Measurements from ENCODE around the gene SNRNP40. TPM values are rescaled to one million over a fixed set of nuclear protein-coding genes. Genes with fewer than 3 reads are reported as not detected.

The SNRNP40 gene
- total RNA-seq, 1 donor from 2014 or later: 84.5 TPM

DNA sequence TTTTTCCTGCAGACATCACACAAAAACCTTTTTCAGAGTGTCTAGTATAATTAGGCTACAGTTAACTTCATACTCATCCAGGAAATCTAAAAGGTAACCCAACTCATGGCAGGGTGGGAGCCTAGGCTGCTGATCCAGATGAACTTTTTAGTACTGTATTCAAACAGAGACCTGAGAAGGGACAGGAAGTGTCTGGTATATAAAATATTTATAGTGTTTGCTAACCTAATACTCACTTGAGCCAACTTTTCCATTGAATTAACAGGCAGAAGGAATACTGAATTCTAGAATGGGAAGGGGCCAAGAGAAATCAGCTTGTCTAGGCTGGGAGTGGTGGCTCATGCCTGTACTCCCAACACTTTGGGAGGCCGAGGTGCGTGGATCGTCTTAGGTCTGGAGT lies 34.7 kb downstream of the SNRNP40 start:
- Histone ChIP-seq H3K27me3 (ENCODE audit: control insufficient read depth in 3 of 3, insufficient read depth in 3 of 3, low read length in 3 of 3) (no peaks in the 10 kb centered on the region), H3K36me3 (ENCODE audit: control insufficient read depth in 3 of 3, insufficient read depth in 3 of 3, low read length in 3 of 3) (peaks cover 20 to 33% (median 28%) of the 10 kb centered on the region in 3 donors), H3K4me3 (ENCODE audit: low read length in 3 of 3) (no peak overlapping the region), H3K4me1 (ENCODE audit: control insufficient read depth in 3 of 3, insufficient read depth in 3 of 3, low read length in 3 of 3) (peaks cover 21 to 54% (median 21%) of the 10 kb centered on the region in 3 donors), H3K27ac (ENCODE audit: low read depth, low read length) (no peak overlapping the region), H3K9ac (ENCODE audit: low read depth in 1 of 3, low read length in 3 of 3) (no peak overlapping the region), H3K9me3 (ENCODE audit: control insufficient read depth in 3 of 3, low read length in 3 of 3) (no peaks in the 10 kb centered on the region)

DNA sequence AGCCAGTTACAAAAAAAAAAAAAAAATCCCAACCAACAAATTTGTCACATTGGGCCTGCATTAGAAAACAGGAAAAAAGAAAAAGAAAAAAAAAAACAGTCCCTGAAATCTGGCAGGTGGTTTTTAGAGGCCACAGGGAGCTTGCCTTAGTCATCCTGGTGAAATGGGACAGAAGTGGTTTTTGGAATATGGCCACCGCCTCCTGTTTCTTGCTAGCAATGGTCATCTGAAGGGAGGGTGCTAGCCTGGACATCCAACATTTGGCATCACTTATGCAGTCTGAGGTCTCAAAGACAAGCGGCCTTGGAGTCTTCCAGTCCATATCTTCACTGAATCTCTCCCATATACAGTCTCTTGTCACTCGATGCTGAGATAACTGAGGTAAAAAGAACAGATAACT lies 36.8 kb downstream of the SNRNP40 start:
- no peaks in the 10 kb centered on the region for H3K9me3 ChIP-seq (ENCODE audit: control insufficient read depth in 3 of 3, low read length in 3 of 3)
- H3K4me1 ChIP-seq (ENCODE audit: control insufficient read depth in 3 of 3, insufficient read depth in 3 of 3, low read length in 3 of 3): peaks cover 13 to 42% (median 14%) of the 10 kb centered on the region in 3 donors
- H3K4me3 ChIP-seq (ENCODE audit: low read length in 3 of 3): no peak overlapping the region
- no peaks in the 10 kb centered on the region for H3K27me3 ChIP-seq (ENCODE audit: control insufficient read depth in 3 of 3, insufficient read depth in 3 of 3, low read length in 3 of 3)
- peaks cover 20 to 28% (median 27%) of the 10 kb centered on the region in 3 donors for H3K36me3 ChIP-seq (ENCODE audit: control insufficient read depth in 3 of 3, insufficient read depth in 3 of 3, low read length in 3 of 3)
- no peak overlapping the region for H3K9ac ChIP-seq (ENCODE audit: low read depth in 1 of 3, low read length in 3 of 3)
- no peak overlapping the region for H3K27ac ChIP-seq (ENCODE audit: low read depth, low read length)

DNA sequence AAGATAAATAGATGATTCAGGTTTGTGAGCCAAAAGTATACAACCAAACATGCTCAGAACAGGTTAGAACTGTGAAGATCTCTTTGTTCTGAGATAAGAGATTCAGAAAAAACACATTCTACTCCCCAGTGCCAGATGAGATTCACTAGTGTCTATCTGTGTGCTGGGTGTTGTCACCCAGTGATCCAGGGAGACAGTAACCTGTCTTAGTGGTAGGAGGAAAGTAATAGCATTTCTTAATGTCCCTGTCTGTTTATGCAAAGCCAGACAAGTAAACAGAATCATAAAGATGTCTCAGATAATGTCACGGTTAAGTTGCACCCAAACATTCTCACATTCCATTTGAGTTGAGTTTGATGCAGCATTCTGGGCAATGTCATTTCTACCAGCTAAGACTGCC lies 38.0 kb downstream of the SNRNP40 start:
- Histone ChIP-seq H3K27ac (ENCODE audit: low read depth, low read length) (peak overlapping the region; percentile 58), H3K4me3 (ENCODE audit: low read length in 3 of 3) (no peak overlapping the region), H3K9me3 (ENCODE audit: control insufficient read depth in 3 of 3, low read length in 3 of 3) (no peaks in the 10 kb centered on the region), H3K9ac (ENCODE audit: low read depth in 1 of 3, low read length in 3 of 3) (no peak overlapping the region), H3K27me3 (ENCODE audit: control insufficient read depth in 3 of 3, insufficient read depth in 3 of 3, low read length in 3 of 3) (no peaks in the 10 kb centered on the region), H3K4me1 (ENCODE audit: control insufficient read depth in 3 of 3, insufficient read depth in 3 of 3, low read length in 3 of 3) (peaks cover 9 to 36% (median 12%) of the 10 kb centered on the region in 3 donors), H3K36me3 (ENCODE audit: control insufficient read depth in 3 of 3, insufficient read depth in 3 of 3, low read length in 3 of 3) (peaks cover 20 to 28% (median 27%) of the 10 kb centered on the region in 3 donors)

DNA sequence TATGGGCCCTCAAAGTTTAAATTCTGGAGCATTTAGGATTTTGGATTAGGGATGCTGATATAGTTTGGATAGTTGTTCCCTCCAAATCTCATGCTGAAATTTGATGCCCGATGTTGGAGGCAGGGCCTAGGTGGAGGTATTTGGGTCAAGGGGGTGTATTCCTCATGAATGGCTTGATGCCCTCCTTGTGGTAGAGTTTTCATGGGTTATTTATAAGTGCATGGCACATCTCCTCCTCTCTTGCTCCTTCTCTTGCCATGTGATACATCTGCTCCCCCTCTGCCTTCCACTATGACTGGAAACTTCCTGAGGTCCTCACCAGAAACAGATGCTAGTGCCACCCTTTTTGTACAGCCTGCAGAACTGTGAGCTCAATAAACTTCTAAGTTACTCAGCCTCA lies 39.4 kb downstream of the SNRNP40 start:
- Histone ChIP-seq H3K27me3 (ENCODE audit: control insufficient read depth in 3 of 3, insufficient read depth in 3 of 3, low read length in 3 of 3) (no peaks in the 10 kb centered on the region), H3K4me1 (ENCODE audit: control insufficient read depth in 3 of 3, insufficient read depth in 3 of 3, low read length in 3 of 3) (peaks cover 9 to 36% (median 12%) of the 10 kb centered on the region in 3 donors), H3K27ac (ENCODE audit: low read depth, low read length) (peak overlapping the region; percentile 58), H3K4me3 (ENCODE audit: low read length in 3 of 3) (no peak overlapping the region), H3K9ac (ENCODE audit: low read depth in 1 of 3, low read length in 3 of 3) (no peak overlapping the region), H3K9me3 (ENCODE audit: control insufficient read depth in 3 of 3, low read length in 3 of 3) (no peaks in the 10 kb centered on the region), H3K36me3 (ENCODE audit: control insufficient read depth in 3 of 3, insufficient read depth in 3 of 3, low read length in 3 of 3) (peaks cover 20 to 27% (median 27%) of the 10 kb centered on the region in 3 donors)

DNA sequence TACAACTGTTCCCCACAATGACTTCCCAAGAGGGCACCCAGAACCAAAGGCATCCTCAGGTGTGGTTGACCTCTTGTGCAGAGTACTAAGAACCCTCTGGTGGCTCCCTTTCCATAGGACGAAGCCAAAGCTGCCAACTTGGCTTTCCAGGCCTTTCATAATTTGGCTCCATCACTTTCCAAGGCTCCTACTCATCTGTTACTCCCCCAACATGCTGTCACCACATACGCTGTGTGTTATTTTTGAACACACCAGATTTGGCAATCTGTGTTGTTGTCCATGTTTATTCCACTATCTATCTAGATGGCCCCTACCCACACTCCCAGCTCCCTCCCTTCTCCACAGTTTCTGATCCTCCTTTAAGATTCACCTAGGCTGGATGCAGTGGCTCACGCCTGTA lies 46.7 kb downstream of the SNRNP40 start:
- H3K4me3 ChIP-seq (ENCODE audit: low read length in 3 of 3): no peak overlapping the region
- no peaks in the 10 kb centered on the region for H3K27me3 ChIP-seq (ENCODE audit: control insufficient read depth in 3 of 3, insufficient read depth in 3 of 3, low read length in 3 of 3)
- no peaks in the 10 kb centered on the region for H3K36me3 ChIP-seq (ENCODE audit: control insufficient read depth in 3 of 3, insufficient read depth in 3 of 3, low read length in 3 of 3)
- no peak overlapping the region for H3K9ac ChIP-seq (ENCODE audit: low read depth in 1 of 3, low read length in 3 of 3)
- H3K27ac ChIP-seq (ENCODE audit: low read depth, low read length): no peak overlapping the region
- no peaks in the 10 kb centered on the region for H3K9me3 ChIP-seq (ENCODE audit: control insufficient read depth in 3 of 3, low read length in 3 of 3)
- peaks cover 0 to 6% (median 0%) of the 10 kb centered on the region in 3 donors for H3K4me1 ChIP-seq (ENCODE audit: control insufficient read depth in 3 of 3, insufficient read depth in 3 of 3, low read length in 3 of 3)

DNA sequence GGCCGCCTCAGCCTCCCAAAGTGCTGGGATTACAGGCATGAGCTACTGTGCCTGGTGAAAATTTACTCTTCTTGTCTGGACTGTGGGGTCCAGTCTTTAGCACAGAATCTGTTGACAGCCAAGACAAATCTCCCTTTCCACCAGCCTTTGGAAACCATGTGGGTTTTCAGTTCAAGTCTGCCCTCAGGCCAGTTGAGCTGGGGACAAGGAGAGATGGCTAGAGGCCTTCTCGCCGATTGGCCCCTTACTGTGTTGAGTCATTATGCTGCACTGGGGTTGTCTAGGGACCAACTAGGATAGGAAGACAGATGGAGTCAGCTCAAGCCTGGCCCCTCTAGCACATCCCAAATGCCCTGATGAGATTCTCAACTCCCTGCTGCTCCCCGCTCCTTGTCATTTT lies 48.3 kb downstream of the SNRNP40 start:
- Histone ChIP-seq H3K27ac (ENCODE audit: low read depth, low read length) (no peak overlapping the region), H3K9ac (ENCODE audit: low read depth in 1 of 3, low read length in 3 of 3) (no peak overlapping the region), H3K4me3 (ENCODE audit: low read length in 3 of 3) (no peak overlapping the region), H3K27me3 (ENCODE audit: control insufficient read depth in 3 of 3, insufficient read depth in 3 of 3, low read length in 3 of 3) (no peaks in the 10 kb centered on the region), H3K9me3 (ENCODE audit: control insufficient read depth in 3 of 3, low read length in 3 of 3) (no peaks in the 10 kb centered on the region), H3K36me3 (ENCODE audit: control insufficient read depth in 3 of 3, insufficient read depth in 3 of 3, low read length in 3 of 3) (no peaks in the 10 kb centered on the region), H3K4me1 (ENCODE audit: control insufficient read depth in 3 of 3, insufficient read depth in 3 of 3, low read length in 3 of 3) (peaks cover 0 to 17% (median 4%) of the 10 kb centered on the region in 3 donors)

DNA sequence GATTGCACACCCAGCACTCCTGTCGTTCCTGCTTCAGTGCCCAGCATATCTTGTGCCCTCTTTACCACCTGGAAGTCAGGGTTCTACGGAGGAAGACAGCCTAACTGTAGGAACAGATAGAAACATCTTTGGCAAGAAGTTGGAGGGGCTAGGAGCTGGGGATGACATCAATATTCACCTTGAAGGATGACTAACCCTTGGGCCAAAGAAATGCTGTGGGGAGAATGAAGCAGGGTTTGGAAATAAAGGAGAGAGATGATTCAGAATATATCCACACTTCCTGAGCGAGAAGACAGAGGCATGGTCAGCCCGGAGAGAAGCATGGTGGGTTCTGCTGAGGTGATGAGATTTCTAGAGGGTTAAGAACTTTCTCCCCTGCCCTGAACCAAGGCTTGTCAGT lies 52.3 kb downstream of the SNRNP40 start:
- Histone ChIP-seq H3K9ac (ENCODE audit: low read depth in 1 of 3, low read length in 3 of 3) (no peak overlapping the region), H3K36me3 (ENCODE audit: control insufficient read depth in 3 of 3, insufficient read depth in 3 of 3, low read length in 3 of 3) (no peaks in the 10 kb centered on the region), H3K27me3 (ENCODE audit: control insufficient read depth in 3 of 3, insufficient read depth in 3 of 3, low read length in 3 of 3) (peaks cover 0 to 7% (median 6%) of the 10 kb centered on the region in 3 donors), H3K27ac (ENCODE audit: low read depth, low read length) (no peak overlapping the region), H3K4me1 (ENCODE audit: control insufficient read depth in 3 of 3, insufficient read depth in 3 of 3, low read length in 3 of 3) (peaks cover 0 to 19% (median 4%) of the 10 kb centered on the region in 3 donors), H3K9me3 (ENCODE audit: control insufficient read depth in 3 of 3, low read length in 3 of 3) (no peaks in the 10 kb centered on the region), H3K4me3 (ENCODE audit: low read length in 3 of 3) (no peak overlapping the region)

DNA sequence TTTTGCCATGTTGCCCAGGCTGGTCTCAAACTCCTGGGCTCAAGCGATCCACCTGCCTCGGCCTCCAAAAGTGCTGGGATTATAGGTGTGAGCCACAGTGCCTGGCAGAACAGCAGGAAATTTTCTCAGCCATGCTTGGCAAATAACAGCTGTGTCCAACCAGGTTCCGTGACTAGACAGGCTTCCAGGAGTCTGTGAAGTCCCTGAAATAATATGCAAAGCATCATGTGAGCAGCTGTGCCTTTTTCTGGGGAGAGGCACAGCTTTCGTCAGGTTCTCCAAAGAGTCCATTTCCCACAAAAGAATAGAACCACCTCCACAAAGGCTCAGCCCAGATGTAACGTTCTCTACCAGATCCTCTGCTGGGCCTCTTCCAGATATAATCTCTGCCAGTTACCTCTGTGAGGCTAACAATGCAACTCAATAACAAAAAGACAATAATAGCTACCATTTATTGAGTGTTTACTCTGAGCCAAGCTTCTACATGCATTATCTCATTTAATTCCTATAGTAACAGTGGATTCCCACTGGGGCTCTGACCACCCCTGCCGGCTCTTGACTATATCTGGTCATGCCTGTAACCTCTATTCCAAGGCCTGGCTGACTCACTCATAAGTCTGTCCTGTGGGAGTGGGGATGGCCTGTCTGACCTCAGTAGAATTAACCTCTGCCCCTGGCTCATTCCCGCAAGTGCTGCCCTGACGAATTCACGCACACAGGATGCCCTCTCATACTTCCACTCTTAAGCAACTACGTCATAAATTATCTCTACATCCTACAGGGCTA lies 52.9 kb downstream of the SNRNP40 start:
- Histone ChIP-seq H3K4me1 (ENCODE audit: control insufficient read depth in 3 of 3, insufficient read depth in 3 of 3, low read length in 3 of 3) (peaks cover 4 to 24% (median 8%) of the 10 kb centered on the region in 3 donors), H3K27ac (ENCODE audit: low read depth, low read length) (no peak overlapping the region), H3K9me3 (ENCODE audit: control insufficient read depth in 3 of 3, low read length in 3 of 3) (no peaks in the 10 kb centered on the region), H3K4me3 (ENCODE audit: low read length in 3 of 3) (no peak overlapping the region), H3K9ac (ENCODE audit: low read depth in 1 of 3, low read length in 3 of 3) (no peak overlapping the region), H3K36me3 (ENCODE audit: control insufficient read depth in 3 of 3, insufficient read depth in 3 of 3, low read length in 3 of 3) (no peaks in the 10 kb centered on the region), H3K27me3 (ENCODE audit: control insufficient read depth in 3 of 3, insufficient read depth in 3 of 3, low read length in 3 of 3) (peaks cover 4 to 8% (median 8%) of the 10 kb centered on the region in 3 donors)

DNA sequence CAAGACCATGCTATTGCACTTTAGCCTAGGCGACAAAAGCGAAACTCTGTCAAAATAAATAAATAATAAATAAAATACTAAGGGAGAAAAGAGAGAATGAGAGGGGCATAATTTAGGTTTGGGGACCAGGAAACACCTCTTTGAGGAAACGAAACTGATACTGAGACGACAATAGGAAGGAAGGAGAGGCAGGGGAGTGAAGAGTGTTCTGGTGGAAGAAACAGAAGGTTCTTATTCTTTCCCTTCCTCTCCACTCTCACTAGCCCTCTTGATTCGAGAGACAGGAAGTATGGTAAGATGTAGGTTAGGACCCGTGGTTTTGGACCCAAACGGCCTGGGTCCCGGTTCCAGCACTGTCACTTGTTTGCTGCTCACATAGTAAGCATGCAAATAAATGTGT lies 55.3 kb downstream of the SNRNP40 start:
- Histone ChIP-seq H3K4me1 (ENCODE audit: control insufficient read depth in 3 of 3, insufficient read depth in 3 of 3, low read length in 3 of 3) (peaks cover 4 to 27% (median 10%) of the 10 kb centered on the region in 3 donors), H3K27ac (ENCODE audit: low read depth, low read length) (no peak overlapping the region), H3K4me3 (ENCODE audit: low read length in 3 of 3) (no peak overlapping the region), H3K36me3 (ENCODE audit: control insufficient read depth in 3 of 3, insufficient read depth in 3 of 3, low read length in 3 of 3) (no peaks in the 10 kb centered on the region), H3K27me3 (ENCODE audit: control insufficient read depth in 3 of 3, insufficient read depth in 3 of 3, low read length in 3 of 3) (peaks cover 12 to 16% (median 13%) of the 10 kb centered on the region in 3 donors), H3K9ac (ENCODE audit: low read depth in 1 of 3, low read length in 3 of 3) (no peak overlapping the region), H3K9me3 (ENCODE audit: control insufficient read depth in 3 of 3, low read length in 3 of 3) (no peaks in the 10 kb centered on the region)

DNA sequence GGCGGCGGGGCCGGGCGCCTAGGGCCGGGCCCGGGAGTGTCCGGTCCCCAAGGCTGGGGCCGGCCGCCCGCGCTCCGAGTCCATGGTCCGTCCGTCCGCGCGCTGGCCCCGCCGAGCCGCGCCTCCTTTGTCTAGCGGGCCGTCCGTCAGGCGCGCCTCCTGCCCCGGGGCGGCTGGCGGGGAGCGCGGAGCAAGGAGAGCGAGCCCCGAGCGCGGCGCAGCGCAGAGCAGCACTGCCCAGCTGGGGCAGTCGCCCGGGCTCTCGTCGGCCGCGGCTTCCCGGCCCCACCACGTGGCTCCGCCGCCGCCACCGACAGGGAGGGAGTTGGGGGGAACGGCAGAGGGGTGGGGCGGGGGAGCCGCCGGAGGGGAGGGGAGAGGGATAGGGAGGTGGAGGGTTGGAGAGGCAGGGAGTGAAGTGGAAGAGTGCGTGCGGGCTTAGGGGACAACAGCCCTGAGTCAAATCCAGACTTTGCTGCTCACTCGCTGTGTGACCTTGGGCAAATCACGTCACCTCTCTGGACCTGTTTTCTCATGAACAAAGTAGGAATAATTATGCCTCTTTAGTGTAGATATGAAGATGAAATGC lies 56.8 kb downstream of the SNRNP40 start, which contains the start of gene NKAIN1:
NKAIN1 (minus strand) TSS at position 235 of the 589 bp plus-strand sequence. CDS start 340 bp downstream, outside the sequence.
- no peak within 1 kb of the TSS for H3K27ac ChIP-seq (ENCODE audit: low read depth, low read length)
- peak within 1 kb of the TSS in 2 of 3 donors; percentile 56 to 60 for H3K9ac ChIP-seq (ENCODE audit: low read depth in 1 of 3, low read length in 3 of 3)
- no peaks in the 10 kb centered on the region for H3K36me3 ChIP-seq (ENCODE audit: control insufficient read depth in 3 of 3, insufficient read depth in 3 of 3, low read length in 3 of 3)
- peaks cover 12 to 25% (median 16%) of the 10 kb centered on the region in 3 donors for H3K27me3 ChIP-seq (ENCODE audit: control insufficient read depth in 3 of 3, insufficient read depth in 3 of 3, low read length in 3 of 3)
- no peaks in the 10 kb centered on the region for H3K9me3 ChIP-seq (ENCODE audit: control insufficient read depth in 3 of 3, low read length in 3 of 3)
- H3K4me3 ChIP-seq (ENCODE audit: low read length in 3 of 3): peak within 1 kb of the TSS; percentile 51 to 69 (median 63)
- H3K4me1 ChIP-seq (ENCODE audit: control insufficient read depth in 3 of 3, insufficient read depth in 3 of 3, low read length in 3 of 3): peaks cover 4 to 30% (median 10%) of the 10 kb centered on the region in 3 donors
